H1 (cell line): Measurements from ENCODE around the gene RPA3. TPM values are rescaled to one million over a fixed set of nuclear protein-coding genes. Genes with fewer than 3 reads are reported as not detected.

Source experiments
- KDM4A ChIP-seq: IDR thresholded peaks from one replicate; pipeline ENCODE4 v1.7.1; 2012; ENCODE audit warnings: low read depth, mild to moderate bottlenecking, moderate library complexity, low read length, inconsistent platforms; ENCODE audit not compliant: severe bottlenecking
- RBBP5 ChIP-seq: IDR thresholded peaks from 2 replicates; pipeline ENCODE4 v1.7.1; 2012; ENCODE audit warnings: low read depth, mild to moderate bottlenecking, inconsistent platforms, low read length, moderate library complexity, borderline replicate concordance
- polyA plus RNA-seq, 7 experiments: library from polyadenylated mRNA; depleted of rRNA in 3 of 7; stranded (reverse) in 5 of 7; unstranded in 2 of 7; fragments of >200 nt in 5 of 7; fragments of 200-250 nt in 2 of 7; gene quantifications; 1 replicate in 5 of 7; 2 replicates in 1 of 7; 4 replicates in 1 of 7; pipeline versions ENCODE4 v1.2.1 to v1.2.3, GENCODE V29; 2011 to 2013; ENCODE audit warnings: missing spikeins in 2 of 7, mixed read lengths in 2 of 7
- total RNA-seq: library from RNA; stranded (reverse); fragmentation: NEBNext Ultra II Directional; extraction: Animal tissue kit (Norgen Biotek cat#: 25700); gene quantifications from 2 replicates; pipeline ENCODE4 v1.2.1, GENCODE V29; 2021
- TF ChIP-seq, protein P1 (sequence below): IDR thresholded peaks from 2 replicates; pipeline ENCODE4 v1.6.1; 2012; ENCODE audit warnings: inconsistent platforms
- TF ChIP-seq, protein P2 (sequence below): IDR thresholded peaks from 2 replicates; pipeline ENCODE4 v1.6.1; 2011; ENCODE audit warnings: low read depth, mild to moderate bottlenecking, low read length; ENCODE audit not compliant: insufficient read depth

Gene RPA3
- total and polyA plus RNA-seq, 2 of the 8 experiments (the other 6 are each of a cell fraction or from before 2014, with no cell fraction given) = 60.2 to 105 TPM

DNA sequence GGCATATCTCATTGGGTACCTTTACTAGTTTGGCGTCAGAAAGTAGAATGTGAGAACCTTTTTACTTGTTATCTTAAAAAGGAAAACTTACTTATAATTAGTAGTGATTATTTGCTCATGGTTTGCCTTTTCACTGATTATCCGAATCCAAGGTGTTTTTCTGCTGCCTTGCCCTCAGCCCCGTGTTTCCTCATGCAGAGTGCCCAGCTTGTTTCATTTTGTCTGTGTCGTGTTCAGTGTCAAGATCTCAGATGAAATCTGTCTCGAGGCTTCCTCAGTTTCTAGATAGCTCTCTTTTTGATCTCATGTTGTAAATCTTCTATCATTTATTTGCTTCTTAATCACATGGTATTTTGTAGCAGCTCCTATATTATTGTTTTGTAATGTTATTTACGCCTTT, 30.1 kb downstream of the RPA3 start (continued):
- TF ChIP-seq, protein P1, sequence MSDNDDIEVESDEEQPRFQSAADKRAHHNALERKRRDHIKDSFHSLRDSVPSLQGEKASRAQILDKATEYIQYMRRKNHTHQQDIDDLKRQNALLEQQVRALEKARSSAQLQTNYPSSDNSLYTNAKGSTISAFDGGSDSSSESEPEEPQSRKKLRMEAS = no peak
- TF ChIP-seq, protein P2, sequence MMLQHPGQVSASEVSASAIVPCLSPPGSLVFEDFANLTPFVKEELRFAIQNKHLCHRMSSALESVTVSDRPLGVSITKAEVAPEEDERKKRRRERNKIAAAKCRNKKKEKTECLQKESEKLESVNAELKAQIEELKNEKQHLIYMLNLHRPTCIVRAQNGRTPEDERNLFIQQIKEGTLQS = no peak
- TF ChIP-seq RBBP5 (no peak), KDM4A (no peak)
